WTC11 (cell line): Measurements from ENCODE around the gene ZNF507. TPM values are rescaled to one million over a fixed set of nuclear protein-coding genes. Genes with fewer than 3 reads are reported as not detected.

Source experiments
- ATAC-seq: fragments of 200-7000 bp; cut with Tn5 transposase; 2 replicates; pipeline ENCODE4 v1.10.0; 2021; ENCODE audit warnings: mild to moderate bottlenecking, moderate library complexity
- CTCF ChIA-PET: fragments of 300-600 bp; sonication (Branson Sonifier 250); formaldehyde crosslinking; loops from one replicate; lab custom pipeline; 2021; ENCODE audit warnings: antibody characterized with exemption; lab: Charles Lee
- POLR2A ChIA-PET: fragments of 350-600 bp; sonication (Branson Sonifier 250); formaldehyde crosslinking; loops from one replicate; lab custom pipeline; 2021; ENCODE audit warnings: antibody characterized with exemption; lab: Charles Lee
- DNase-seq: peaks from one replicate; pipeline ENCODE4 v3.0.0; 2021; ENCODE audit warnings: low spot score
- H3K27ac Mint-ChIP-seq: 2 replicates; pipeline ENCODE4 v1.8.0; 2021; ENCODE audit warnings: mixed read lengths
- H3K27me3 Mint-ChIP-seq: 2 replicates; pipeline ENCODE4 v1.8.0; 2021; ENCODE audit warnings: low read depth, mild to moderate bottlenecking, moderate library complexity, mixed read lengths
- H3K36me3 Mint-ChIP-seq: 2 replicates; pipeline ENCODE4 v1.8.0; 2021; ENCODE audit warnings: mixed read lengths
- H3K4me1 Mint-ChIP-seq: 2 replicates; pipeline ENCODE4 v1.8.0; 2022; ENCODE audit warnings: mixed read lengths
- H3K4me3 Mint-ChIP-seq: 2 replicates; pipeline ENCODE4 v1.8.0; 2021; ENCODE audit warnings: mild to moderate bottlenecking, moderate library complexity, mixed read lengths
- H3K9me3 Mint-ChIP-seq: 2 replicates; pipeline ENCODE4 v1.8.0; 2021; ENCODE audit warnings: mixed read lengths
- CBFB ChIP-seq: sonication (generic); formaldehyde crosslinking; IDR thresholded peaks from 2 replicates; pipeline ENCODE4 v1.8.1; 2022; ENCODE audit warnings: mild to moderate bottlenecking, low read depth, missing genetic modification reagents
- CREB1 ChIP-seq: sonication (generic); formaldehyde crosslinking; IDR thresholded peaks from 2 replicates; pipeline ENCODE4 v1.8.0; 2023; ENCODE audit warnings: mild to moderate bottlenecking, missing genetic modification reagents
- CREM ChIP-seq: sonication (generic); formaldehyde crosslinking; IDR thresholded peaks from 2 replicates; pipeline ENCODE4 v1.8.1; 2022; ENCODE audit warnings: mild to moderate bottlenecking, missing genetic modification reagents, moderate library complexity
- GTF2I ChIP-seq: fragments of 250-450 bp; sonication (Bioruptor Pico); conservative IDR thresholded peaks from 2 replicates; pipeline ENCODE4 v1.4.0; 2021; ENCODE audit warnings: mild to moderate bottlenecking
- IRF2 ChIP-seq: sonication (generic); formaldehyde crosslinking; IDR thresholded peaks from 2 replicates; pipeline ENCODE4 v1.8.0; 2022; ENCODE audit warnings: low read depth, missing genetic modification reagents, borderline replicate concordance
- JUN ChIP-seq: sonication (generic); formaldehyde crosslinking; IDR thresholded peaks from 2 replicates; pipeline ENCODE4 v1.8.0; 2023; ENCODE audit warnings: mild to moderate bottlenecking, missing genetic modification reagents
- NFATC4 ChIP-seq: fragments of 250-450 bp; sonication (Bioruptor Pico); IDR thresholded peaks from 2 replicates; pipeline ENCODE4 v1.9.0; 2021; ENCODE audit warnings: mild to moderate bottlenecking
- NR1H2 ChIP-seq: sonication (generic); formaldehyde crosslinking; IDR thresholded peaks from 2 replicates; pipeline ENCODE4 v1.9.0; 2021; ENCODE audit warnings: mild to moderate bottlenecking, moderate library complexity, missing genetic modification reagents
- NR3C1 ChIP-seq: sonication (generic); formaldehyde crosslinking; conservative IDR thresholded peaks from 2 replicates; pipeline ENCODE4 v1.8.1; 2023; ENCODE audit warnings: low read depth, mild to moderate bottlenecking, missing genetic modification reagents
- RELA ChIP-seq: sonication (generic); formaldehyde crosslinking; IDR thresholded peaks from 2 replicates; pipeline ENCODE4 v1.8.1; 2022; ENCODE audit warnings: missing genetic modification reagents, mild to moderate bottlenecking, borderline replicate concordance
- RORB ChIP-seq: fragments of 250-450 bp; sonication (Bioruptor Pico); IDR thresholded peaks from 2 replicates; pipeline ENCODE4 v1.9.0; 2021; ENCODE audit warnings: mild to moderate bottlenecking
- SMAD4 ChIP-seq: sonication (generic); formaldehyde crosslinking; IDR thresholded peaks from 2 replicates; pipeline ENCODE4 v1.8.0; 2022; ENCODE audit warnings: mild to moderate bottlenecking, missing genetic modification reagents
- SP1 ChIP-seq: sonication (generic); formaldehyde crosslinking; conservative IDR thresholded peaks from 2 replicates; pipeline ENCODE4 v1.8.1; 2022; ENCODE audit warnings: missing genetic modification reagents
- TEAD4 ChIP-seq: sonication (generic); formaldehyde crosslinking; IDR thresholded peaks from 2 replicates; pipeline ENCODE4 v1.8.0; 2022; ENCODE audit warnings: mild to moderate bottlenecking, missing genetic modification reagents
- ZNF138 ChIP-seq: sonication (generic); formaldehyde crosslinking; conservative IDR thresholded peaks from 2 replicates; pipeline ENCODE4 v1.8.1; 2022; ENCODE audit warnings: mild to moderate bottlenecking, moderate library complexity, missing genetic modification reagents
- ZNF232 ChIP-seq: sonication (generic); formaldehyde crosslinking; IDR thresholded peaks from 2 replicates; pipeline ENCODE4 v1.8.0; 2022; ENCODE audit warnings: mild to moderate bottlenecking, missing genetic modification reagents
- ZNF317 ChIP-seq: sonication (generic); formaldehyde crosslinking; IDR thresholded peaks from 2 replicates; pipeline ENCODE4 v1.8.1; 2023; ENCODE audit warnings: low read depth, mild to moderate bottlenecking, moderate library complexity, missing genetic modification reagents, borderline replicate concordance
- ZNF671 ChIP-seq: fragments of 250-450 bp; sonication (Bioruptor Pico); IDR thresholded peaks from 2 replicates; pipeline ENCODE4 v1.8.0; 2021; ENCODE audit warnings: mild to moderate bottlenecking
- total RNA-seq: library from RNA; stranded (reverse); gene quantifications from 3 replicates; pipeline ENCODE4 v1.2.3, GENCODE V29; 2021
- TF ChIP-seq, protein P1 (sequence below): sonication (generic); formaldehyde crosslinking; IDR thresholded peaks from 2 replicates; pipeline ENCODE4 v1.8.1; 2022; ENCODE audit warnings: low read depth, mild to moderate bottlenecking, moderate library complexity, missing genetic modification reagents, borderline replicate concordance
- TF ChIP-seq, protein P2 (sequence below): sonication (generic); formaldehyde crosslinking; IDR thresholded peaks from 2 replicates; pipeline ENCODE4 v1.8.1; 2022; ENCODE audit warnings: mild to moderate bottlenecking, missing genetic modification reagents, moderate library complexity, borderline replicate concordance
- TF ChIP-seq, protein P3 (sequence below): sonication (generic); formaldehyde crosslinking; IDR thresholded peaks from 2 replicates; pipeline ENCODE4 v1.8.1; 2023; ENCODE audit warnings: mild to moderate bottlenecking, missing genetic modification reagents
- TF ChIP-seq, protein P4 (sequence below): sonication (generic); formaldehyde crosslinking; IDR thresholded peaks from 2 replicates; pipeline ENCODE4 v1.8.1; 2023; ENCODE audit warnings: mild to moderate bottlenecking, missing genetic modification reagents
- TF ChIP-seq, protein P5 (sequence below): sonication (generic); formaldehyde crosslinking; IDR thresholded peaks from 2 replicates; pipeline ENCODE4 v1.8.0; 2022; ENCODE audit warnings: mild to moderate bottlenecking, missing genetic modification reagents
- TF ChIP-seq, protein P6 (sequence below): sonication (generic); formaldehyde crosslinking; IDR thresholded peaks from 2 replicates; pipeline ENCODE4 v1.8.0; 2023; ENCODE audit warnings: mild to moderate bottlenecking, missing genetic modification reagents

Gene ZNF507
- total RNA-seq, 1 experiment from 2014 or later: 27.6 TPM

DNA sequence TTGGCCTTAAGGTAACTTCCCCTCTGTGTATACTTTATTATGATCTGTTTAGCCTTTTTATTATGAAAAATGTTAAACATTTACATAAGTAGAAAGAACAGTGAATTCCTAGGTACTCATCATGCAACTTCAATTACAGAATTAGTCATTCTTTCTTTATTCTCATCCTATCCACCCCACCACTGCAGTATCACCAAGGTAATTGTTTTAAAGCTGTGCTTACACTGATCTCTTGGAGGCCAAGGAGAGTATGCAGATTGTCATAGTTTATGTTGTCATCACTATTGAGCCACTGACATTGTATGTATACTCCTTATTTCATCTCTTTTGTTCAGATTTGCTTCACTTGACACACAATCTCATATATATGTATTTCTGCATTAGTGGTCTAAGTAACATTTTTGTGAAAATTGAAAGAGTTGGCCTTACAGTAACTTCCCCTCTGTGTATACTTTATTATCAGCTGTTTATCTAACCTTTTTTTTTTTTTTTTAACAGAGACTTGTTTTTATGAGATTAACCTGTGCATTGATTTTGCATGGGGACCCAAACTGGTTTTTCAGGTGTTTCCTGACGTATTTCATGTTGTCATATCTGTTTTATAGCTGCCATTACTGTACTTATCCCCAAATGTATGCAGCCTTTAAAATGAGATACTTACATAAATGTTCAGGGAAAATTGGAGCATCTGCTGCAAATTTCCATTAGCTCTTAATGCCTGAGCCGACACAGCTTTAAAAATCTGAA is 4.5 kb downstream of the ZNF507 start:
- POLR2A ChIA-PET: no interaction called here
- TF ChIP-seq CBFB (CRISPR knock-in tag) (no peak), RELA (CRISPR knock-in tag) (no peak), CREM (CRISPR knock-in tag) (no peak), NFATC4 (CRISPR knock-in tag) (no peak), NR1H2 (no peak), NR3C1 (CRISPR knock-in tag) (no peak), TEAD4 (CRISPR knock-in tag) (no peak), ZNF671 (CRISPR knock-in tag) (no peak), ZNF232 (no peak), GTF2I (CRISPR knock-in tag) (no peak), SMAD4 (CRISPR knock-in tag) (no peak), IRF2 (CRISPR knock-in tag) (no peak), CREB1 (CRISPR knock-in tag) (no peak), ZNF317 (CRISPR knock-in tag) (no peak), JUN (CRISPR knock-in tag) (no peak), SP1 (CRISPR knock-in tag) (no peak)
- TF ChIP-seq, protein P1, sequence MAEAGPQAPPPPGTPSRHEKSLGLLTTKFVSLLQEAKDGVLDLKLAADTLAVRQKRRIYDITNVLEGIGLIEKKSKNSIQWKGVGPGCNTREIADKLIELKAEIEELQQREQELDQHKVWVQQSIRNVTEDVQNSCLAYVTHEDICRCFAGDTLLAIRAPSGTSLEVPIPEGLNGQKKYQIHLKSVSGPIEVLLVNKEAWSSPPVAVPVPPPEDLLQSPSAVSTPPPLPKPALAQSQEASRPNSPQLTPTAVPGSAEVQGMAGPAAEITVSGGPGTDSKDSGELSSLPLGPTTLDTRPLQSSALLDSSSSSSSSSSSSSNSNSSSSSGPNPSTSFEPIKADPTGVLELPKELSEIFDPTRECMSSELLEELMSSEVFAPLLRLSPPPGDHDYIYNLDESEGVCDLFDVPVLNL (CRISPR knock-in tag): no peak
- TF ChIP-seq, protein P2, sequence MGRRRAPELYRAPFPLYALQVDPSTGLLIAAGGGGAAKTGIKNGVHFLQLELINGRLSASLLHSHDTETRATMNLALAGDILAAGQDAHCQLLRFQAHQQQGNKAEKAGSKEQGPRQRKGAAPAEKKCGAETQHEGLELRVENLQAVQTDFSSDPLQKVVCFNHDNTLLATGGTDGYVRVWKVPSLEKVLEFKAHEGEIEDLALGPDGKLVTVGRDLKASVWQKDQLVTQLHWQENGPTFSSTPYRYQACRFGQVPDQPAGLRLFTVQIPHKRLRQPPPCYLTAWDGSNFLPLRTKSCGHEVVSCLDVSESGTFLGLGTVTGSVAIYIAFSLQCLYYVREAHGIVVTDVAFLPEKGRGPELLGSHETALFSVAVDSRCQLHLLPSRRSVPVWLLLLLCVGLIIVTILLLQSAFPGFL: no peak
- TF ChIP-seq, protein P3, sequence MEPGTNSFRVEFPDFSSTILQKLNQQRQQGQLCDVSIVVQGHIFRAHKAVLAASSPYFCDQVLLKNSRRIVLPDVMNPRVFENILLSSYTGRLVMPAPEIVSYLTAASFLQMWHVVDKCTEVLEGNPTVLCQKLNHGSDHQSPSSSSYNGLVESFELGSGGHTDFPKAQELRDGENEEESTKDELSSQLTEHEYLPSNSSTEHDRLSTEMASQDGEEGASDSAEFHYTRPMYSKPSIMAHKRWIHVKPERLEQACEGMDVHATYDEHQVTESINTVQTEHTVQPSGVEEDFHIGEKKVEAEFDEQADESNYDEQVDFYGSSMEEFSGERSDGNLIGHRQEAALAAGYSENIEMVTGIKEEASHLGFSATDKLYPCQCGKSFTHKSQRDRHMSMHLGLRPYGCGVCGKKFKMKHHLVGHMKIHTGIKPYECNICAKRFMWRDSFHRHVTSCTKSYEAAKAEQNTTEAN: no peak
- TF ChIP-seq, protein P4, sequence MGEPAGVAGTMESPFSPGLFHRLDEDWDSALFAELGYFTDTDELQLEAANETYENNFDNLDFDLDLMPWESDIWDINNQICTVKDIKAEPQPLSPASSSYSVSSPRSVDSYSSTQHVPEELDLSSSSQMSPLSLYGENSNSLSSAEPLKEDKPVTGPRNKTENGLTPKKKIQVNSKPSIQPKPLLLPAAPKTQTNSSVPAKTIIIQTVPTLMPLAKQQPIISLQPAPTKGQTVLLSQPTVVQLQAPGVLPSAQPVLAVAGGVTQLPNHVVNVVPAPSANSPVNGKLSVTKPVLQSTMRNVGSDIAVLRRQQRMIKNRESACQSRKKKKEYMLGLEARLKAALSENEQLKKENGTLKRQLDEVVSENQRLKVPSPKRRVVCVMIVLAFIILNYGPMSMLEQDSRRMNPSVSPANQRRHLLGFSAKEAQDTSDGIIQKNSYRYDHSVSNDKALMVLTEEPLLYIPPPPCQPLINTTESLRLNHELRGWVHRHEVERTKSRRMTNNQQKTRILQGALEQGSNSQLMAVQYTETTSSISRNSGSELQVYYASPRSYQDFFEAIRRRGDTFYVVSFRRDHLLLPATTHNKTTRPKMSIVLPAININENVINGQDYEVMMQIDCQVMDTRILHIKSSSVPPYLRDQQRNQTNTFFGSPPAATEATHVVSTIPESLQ (CRISPR knock-in tag): no peak
- TF ChIP-seq, all 79 proteins: peak for 0
- H3K36me3 Mint-ChIP-seq: peaks cover 46% of the 10 kb centered on the region
- no peak overlapping the region for H3K27ac Mint-ChIP-seq
- CTCF ChIA-PET: no interaction called here
- no peak overlapping the region for H3K4me3 Mint-ChIP-seq
- no peak for ATAC-seq
- no peak for DNase-seq
- no peaks in the 10 kb centered on the region for H3K9me3 Mint-ChIP-seq
- peaks cover under 1% of the 10 kb centered on the region; the same call in 1 of the 2 replicates for H3K27me3 Mint-ChIP-seq
- H3K4me1 Mint-ChIP-seq: peaks cover 6% of the 10 kb centered on the region

DNA sequence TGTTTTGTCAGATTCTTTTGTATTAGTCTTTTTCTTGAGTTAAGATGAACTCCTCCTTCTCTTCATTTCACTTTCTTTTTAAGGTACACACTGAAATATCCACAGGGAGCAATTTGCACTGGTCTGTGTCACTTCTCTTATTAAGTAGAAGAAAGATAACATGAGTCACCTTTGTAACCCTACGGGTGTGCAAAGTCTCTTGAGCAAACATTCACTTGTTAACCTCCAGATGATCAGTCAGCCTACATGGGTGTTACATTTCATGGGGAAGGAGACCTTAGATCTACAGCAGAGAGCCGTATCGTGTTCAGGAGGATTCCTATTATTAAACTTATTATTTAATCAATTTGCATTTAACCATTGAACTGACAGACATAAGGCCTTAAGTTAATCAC is 5.1 kb downstream of the ZNF507 start:
- no peak overlapping the region for H3K27ac Mint-ChIP-seq
- no peak for TF ChIP-seq RORB (CRISPR knock-in tag)
- TF ChIP-seq, protein P5, sequence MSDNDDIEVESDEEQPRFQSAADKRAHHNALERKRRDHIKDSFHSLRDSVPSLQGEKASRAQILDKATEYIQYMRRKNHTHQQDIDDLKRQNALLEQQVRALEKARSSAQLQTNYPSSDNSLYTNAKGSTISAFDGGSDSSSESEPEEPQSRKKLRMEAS: no peak
- no peak for TF ChIP-seq SMAD4 (CRISPR knock-in tag)
- TF ChIP-seq, protein P6, sequence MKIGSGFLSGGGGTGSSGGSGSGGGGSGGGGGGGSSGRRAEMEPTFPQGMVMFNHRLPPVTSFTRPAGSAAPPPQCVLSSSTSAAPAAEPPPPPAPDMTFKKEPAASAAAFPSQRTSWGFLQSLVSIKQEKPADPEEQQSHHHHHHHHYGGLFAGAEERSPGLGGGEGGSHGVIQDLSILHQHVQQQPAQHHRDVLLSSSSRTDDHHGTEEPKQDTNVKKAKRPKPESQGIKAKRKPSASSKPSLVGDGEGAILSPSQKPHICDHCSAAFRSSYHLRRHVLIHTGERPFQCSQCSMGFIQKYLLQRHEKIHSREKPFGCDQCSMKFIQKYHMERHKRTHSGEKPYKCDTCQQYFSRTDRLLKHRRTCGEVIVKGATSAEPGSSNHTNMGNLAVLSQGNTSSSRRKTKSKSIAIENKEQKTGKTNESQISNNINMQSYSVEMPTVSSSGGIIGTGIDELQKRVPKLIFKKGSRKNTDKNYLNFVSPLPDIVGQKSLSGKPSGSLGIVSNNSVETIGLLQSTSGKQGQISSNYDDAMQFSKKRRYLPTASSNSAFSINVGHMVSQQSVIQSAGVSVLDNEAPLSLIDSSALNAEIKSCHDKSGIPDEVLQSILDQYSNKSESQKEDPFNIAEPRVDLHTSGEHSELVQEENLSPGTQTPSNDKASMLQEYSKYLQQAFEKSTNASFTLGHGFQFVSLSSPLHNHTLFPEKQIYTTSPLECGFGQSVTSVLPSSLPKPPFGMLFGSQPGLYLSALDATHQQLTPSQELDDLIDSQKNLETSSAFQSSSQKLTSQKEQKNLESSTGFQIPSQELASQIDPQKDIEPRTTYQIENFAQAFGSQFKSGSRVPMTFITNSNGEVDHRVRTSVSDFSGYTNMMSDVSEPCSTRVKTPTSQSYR (CRISPR knock-in tag): no peak
- TF ChIP-seq, protein P2: no peak
- TF ChIP-seq, protein P4 (CRISPR knock-in tag): no peak
- TF ChIP-seq ZNF138 (CRISPR knock-in tag): no peak

More for the DNA sequence above, 5.1 kb downstream of the ZNF507 start:
- no peaks in the 10 kb centered on the region for H3K9me3 Mint-ChIP-seq
- ATAC-seq (no peak), DNase-seq (no peak)
- no peaks in the 10 kb centered on the region for H3K27me3 Mint-ChIP-seq
- H3K4me1 Mint-ChIP-seq: peaks cover 6% of the 10 kb centered on the region
- ChIA-PET CTCF (interaction anchor here (1.0 kb wide), 1 partner anchor 32 kb away, joined by 4 read pairs; no protein-coding TSS in a partner anchor), POLR2A (no interaction called here)
- H3K4me3 Mint-ChIP-seq: no peak overlapping the region
- peaks cover 52% of the 10 kb centered on the region for H3K36me3 Mint-ChIP-seq
